Measurements from ENCODE around the gene OR13A1.

- TF ChIP-seq, protein P1, sequence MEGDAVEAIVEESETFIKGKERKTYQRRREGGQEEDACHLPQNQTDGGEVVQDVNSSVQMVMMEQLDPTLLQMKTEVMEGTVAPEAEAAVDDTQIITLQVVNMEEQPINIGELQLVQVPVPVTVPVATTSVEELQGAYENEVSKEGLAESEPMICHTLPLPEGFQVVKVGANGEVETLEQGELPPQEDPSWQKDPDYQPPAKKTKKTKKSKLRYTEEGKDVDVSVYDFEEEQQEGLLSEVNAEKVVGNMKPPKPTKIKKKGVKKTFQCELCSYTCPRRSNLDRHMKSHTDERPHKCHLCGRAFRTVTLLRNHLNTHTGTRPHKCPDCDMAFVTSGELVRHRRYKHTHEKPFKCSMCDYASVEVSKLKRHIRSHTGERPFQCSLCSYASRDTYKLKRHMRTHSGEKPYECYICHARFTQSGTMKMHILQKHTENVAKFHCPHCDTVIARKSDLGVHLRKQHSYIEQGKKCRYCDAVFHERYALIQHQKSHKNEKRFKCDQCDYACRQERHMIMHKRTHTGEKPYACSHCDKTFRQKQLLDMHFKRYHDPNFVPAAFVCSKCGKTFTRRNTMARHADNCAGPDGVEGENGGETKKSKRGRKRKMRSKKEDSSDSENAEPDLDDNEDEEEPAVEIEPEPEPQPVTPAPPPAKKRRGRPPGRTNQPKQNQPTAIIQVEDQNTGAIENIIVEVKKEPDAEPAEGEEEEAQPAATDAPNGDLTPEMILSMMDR (IDR thresholded peaks at IDR 0.05) = no peak
- TF ChIP-seq POLR2A (IDR thresholded peaks at IDR 0.05) = no peak
Observed at GRCh38 chr10:45280113-45280760, 35.2 kb downstream of the OR13A1 start.
